PC-9 (cell line): ENCODE data around the gene STAT5B. TPM values are rescaled to one million over a fixed set of nuclear protein-coding genes. Genes with fewer than 3 reads are reported as not detected.

Source experiments
- BruUV-seq: library from RNA; stranded (reverse); fragments of 400-500 nt; replicated peaks from 2 replicates; lab custom pipeline; 2021; lab: Mats Ljungman, UMichigan
- CTCF ChIA-PET: fragments of 300-600 bp; sonication (Branson Sonifier 250); formaldehyde crosslinking; loops from one replicate; lab custom pipeline; 2022; ENCODE audit warnings: antibody characterized with exemption; lab: Charles Lee
- POLR2A ChIA-PET: fragments of 300-600 bp; sonication (Branson Sonifier 250); formaldehyde crosslinking; loops from one replicate; lab custom pipeline; 2022; ENCODE audit warnings: antibody characterized with exemption; ENCODE audit not compliant: unreplicated experiment; lab: Charles Lee
- DNase-seq, 2 experiments: peaks; one replicate each; pipeline versions ENCODE4 v3.0.0 to v3.0.0-alpha.2; 2015 to 2022; ENCODE audit warnings: mixed read lengths in 1 of 2
- H2AFZ ChIP-seq: fragments of 200-600 bp; sonication (generic); 2 replicates; pipeline ENCODE4 v1.8.1; 2017; ENCODE audit warnings: antibody characterized with exemption
- H3F3A ChIP-seq: fragments of 200-600 bp; sonication (generic); 2 replicates; pipeline ENCODE4 v1.8.1; 2017; ENCODE audit warnings: antibody characterized with exemption, mild to moderate bottlenecking, low read depth; ENCODE audit not compliant: insufficient read depth
- H3K27ac ChIP-seq: fragments of 200-600 bp; sonication (generic); 2 replicates; pipeline ENCODE4 v1.6.1; 2016; ENCODE audit warnings: mixed run types
- H3K27me3 ChIP-seq: fragments of 200-600 bp; sonication (generic); 2 replicates; pipeline ENCODE4 v1.6.1; 2016; ENCODE audit warnings: low read depth, mixed run types; ENCODE audit not compliant: insufficient read depth
- H3K36me3 ChIP-seq: fragments of 200-600 bp; sonication (generic); 2 replicates; pipeline ENCODE4 v1.6.1; 2016; ENCODE audit warnings: low read depth, mixed run types
- H3K4me1 ChIP-seq: fragments of 200-600 bp; sonication (generic); replicated peaks from 2 replicates; pipeline ENCODE4 v1.6.1; 2016; ENCODE audit warnings: mixed run types; ENCODE audit not compliant: insufficient read depth
- H3K4me2 ChIP-seq: fragments of 200-600 bp; sonication (generic); 2 replicates; pipeline ENCODE4 v1.6.1; 2017; ENCODE audit warnings: mixed run types
- H3K4me3 ChIP-seq: fragments of 200-600 bp; sonication (generic); 2 replicates; pipeline ENCODE4 v1.6.1; 2016; ENCODE audit warnings: mixed run types
- H3K79me2 ChIP-seq: fragments of 200-600 bp; sonication (generic); 2 replicates; pipeline ENCODE4 v1.6.1; 2017; ENCODE audit warnings: low read depth, mixed run types
- H3K9me2 ChIP-seq: fragments of 200-600 bp; sonication (generic); 2 replicates; pipeline ENCODE4 v1.8.1; 2017; ENCODE audit warnings: mild to moderate bottlenecking; ENCODE audit not compliant: insufficient read depth
- H3K9me3 ChIP-seq: fragments of 200-600 bp; sonication (generic); 2 replicates; pipeline ENCODE4 v1.8.1; 2016; ENCODE audit warnings: low read depth; ENCODE audit not compliant: insufficient read depth
- H4K20me1 ChIP-seq: fragments of 200-600 bp; sonication (generic); 2 replicates; pipeline ENCODE4 v1.8.1; 2017; ENCODE audit not compliant: insufficient read depth
- EZH2 ChIP-seq: fragments of 200-600 bp; sonication (generic); IDR thresholded peaks from 2 replicates; pipeline ENCODE4 v1.8.0; 2017; ENCODE audit warnings: antibody characterized with exemption, low read depth
- intact Hi-C: fragments of 100-400 bp; cut with micrococcal nuclease; formaldehyde crosslinking; loops from one replicate; pipeline ENCODE4 v1.10.0; 2022; ENCODE audit not compliant: unreplicated experiment
- total RNA-seq: library from RNA; stranded (reverse); gene quantifications from 2 replicates; pipeline ENCODE4 v1.2.3, GENCODE V29; 2021
- TF ChIP-seq, protein P1 (sequence below): fragments of 200-600 bp; sonication (generic); conservative IDR thresholded peaks from 2 replicates; pipeline ENCODE4 v1.6.1; 2017; ENCODE audit warnings: mixed run types, antibody characterized with exemption, mild to moderate bottlenecking, moderate library complexity

Gene STAT5B
- total RNA-seq, 1 experiment from 2014 or later = 19.5 TPM

DNA sequence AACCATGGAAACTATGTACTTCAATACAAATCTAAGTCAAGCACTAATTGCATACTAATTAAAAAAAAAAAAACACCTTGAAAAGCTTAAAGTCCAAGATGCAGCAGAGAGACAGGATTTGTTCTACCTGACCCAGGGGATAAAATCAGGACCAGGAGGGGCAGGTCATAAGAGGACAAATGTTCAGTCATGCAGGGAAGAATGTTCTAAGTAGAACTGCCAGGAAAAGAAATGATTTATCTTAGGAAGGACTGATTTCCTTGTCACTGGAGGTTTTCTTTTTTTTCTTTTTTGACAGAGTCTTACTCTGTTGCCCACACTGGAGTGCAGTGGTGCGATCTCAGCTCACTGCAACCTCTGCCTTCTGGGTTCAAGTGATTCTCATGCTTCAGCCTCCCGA is 72.8 kb downstream of the STAT5B start:
- ChIA-PET CTCF (no interaction called here), POLR2A (no interaction called here)
- H3K9me2 ChIP-seq = no peaks in the 10 kb centered on the region
- no peaks in the 10 kb centered on the region for H3K79me2 ChIP-seq
- H3K27me3 ChIP-seq = no peaks in the 10 kb centered on the region
- TF ChIP-seq, protein P1, sequence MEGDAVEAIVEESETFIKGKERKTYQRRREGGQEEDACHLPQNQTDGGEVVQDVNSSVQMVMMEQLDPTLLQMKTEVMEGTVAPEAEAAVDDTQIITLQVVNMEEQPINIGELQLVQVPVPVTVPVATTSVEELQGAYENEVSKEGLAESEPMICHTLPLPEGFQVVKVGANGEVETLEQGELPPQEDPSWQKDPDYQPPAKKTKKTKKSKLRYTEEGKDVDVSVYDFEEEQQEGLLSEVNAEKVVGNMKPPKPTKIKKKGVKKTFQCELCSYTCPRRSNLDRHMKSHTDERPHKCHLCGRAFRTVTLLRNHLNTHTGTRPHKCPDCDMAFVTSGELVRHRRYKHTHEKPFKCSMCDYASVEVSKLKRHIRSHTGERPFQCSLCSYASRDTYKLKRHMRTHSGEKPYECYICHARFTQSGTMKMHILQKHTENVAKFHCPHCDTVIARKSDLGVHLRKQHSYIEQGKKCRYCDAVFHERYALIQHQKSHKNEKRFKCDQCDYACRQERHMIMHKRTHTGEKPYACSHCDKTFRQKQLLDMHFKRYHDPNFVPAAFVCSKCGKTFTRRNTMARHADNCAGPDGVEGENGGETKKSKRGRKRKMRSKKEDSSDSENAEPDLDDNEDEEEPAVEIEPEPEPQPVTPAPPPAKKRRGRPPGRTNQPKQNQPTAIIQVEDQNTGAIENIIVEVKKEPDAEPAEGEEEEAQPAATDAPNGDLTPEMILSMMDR = no peak
- TF ChIP-seq EZH2 = no peak
- no peak for DNase-seq
- H4K20me1 ChIP-seq = no peaks in the 10 kb centered on the region
- no TSS peak for BruUV-seq
- H3K36me3 ChIP-seq = 0 out of 2 replicates have a peak, but pooled peaks cover 4% of the 10 kb centered on the region
- H3K4me1 ChIP-seq = peaks cover 7% of the 10 kb centered on the region
- no peak overlapping the region for H3K27ac ChIP-seq
- H3K9me3 ChIP-seq = no peaks in the 10 kb centered on the region
- H2AFZ ChIP-seq = no peak overlapping the region
- intact Hi-C loops = no loop called here
- H3K4me2 ChIP-seq = no peak overlapping the region
- no peak overlapping the region for H3K4me3 ChIP-seq
- H3F3A ChIP-seq = no peaks in the 10 kb centered on the region; the same call in 1 of the 2 replicates

DNA sequence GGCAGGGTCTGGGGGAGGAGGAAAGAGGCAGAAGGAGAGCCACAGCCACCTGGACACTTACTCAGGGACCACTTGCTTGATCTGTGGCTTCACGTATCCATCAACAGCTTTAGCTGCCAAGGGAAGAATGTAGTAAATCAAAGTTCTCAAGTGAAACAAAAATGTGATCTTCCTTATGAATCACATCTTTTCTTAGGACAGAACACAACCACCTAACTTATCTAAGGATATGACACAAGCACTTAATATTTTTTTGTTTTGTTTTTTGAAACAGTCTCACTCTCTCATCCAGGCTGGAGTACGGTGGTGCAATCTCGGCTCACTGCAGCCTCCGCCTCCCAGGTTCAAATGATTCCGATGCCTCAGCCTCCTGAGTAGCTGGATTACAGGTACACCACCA is 73.5 kb downstream of the STAT5B start:
- Histone ChIP-seq H3K79me2 (no peaks in the 10 kb centered on the region), H3K4me3 (no peak overlapping the region), H3K9me2 (no peaks in the 10 kb centered on the region), H3K27ac (no peak overlapping the region), H3K4me1 (peaks cover 7% of the 10 kb centered on the region), H3K27me3 (no peaks in the 10 kb centered on the region), H4K20me1 (no peaks in the 10 kb centered on the region), H3F3A (no peaks in the 10 kb centered on the region; the same call in 1 of the 2 replicates), H3K36me3 (0 out of 2 replicates have a peak, but pooled peaks cover 4% of the 10 kb centered on the region), H3K4me2 (no peak overlapping the region), H3K9me3 (no peaks in the 10 kb centered on the region), H2AFZ (no peak overlapping the region)
- ChIA-PET POLR2A (no interaction called here), CTCF (no interaction called here)
- TF ChIP-seq EZH2 = no peak
- TF ChIP-seq, protein P1 = no peak
- BruUV-seq = no TSS peak
- intact Hi-C loops = no loop called here
- no peak for DNase-seq

DNA sequence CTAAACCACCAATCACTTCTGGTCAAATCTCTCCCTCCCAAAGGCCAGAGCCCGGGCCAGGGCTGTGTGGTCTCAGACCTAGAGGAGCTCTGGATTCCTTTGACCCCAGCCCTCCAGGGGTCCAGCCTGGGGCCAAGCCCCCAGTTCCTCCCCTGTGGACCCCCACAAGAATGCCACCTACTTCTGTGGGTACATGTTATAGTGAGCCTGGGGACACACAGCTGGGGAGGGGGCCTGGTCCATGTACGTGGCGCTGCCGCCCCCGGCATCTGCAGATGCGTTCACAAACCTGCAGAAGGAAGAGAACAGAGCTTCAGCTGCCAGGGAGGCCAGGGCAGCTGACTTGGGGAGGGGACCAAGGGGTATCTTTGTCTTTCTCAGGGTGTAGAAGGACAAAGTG is 74.0 kb downstream of the STAT5B start:
- H3K4me3 ChIP-seq = no peak overlapping the region
- TF ChIP-seq, protein P1 = no peak
- TF ChIP-seq EZH2 = no peak
- no TSS peak for BruUV-seq
- ChIA-PET POLR2A (no interaction called here), CTCF (interaction anchor here (0.7 kb wide), 1 partner anchor 256 kb away, joined by 3 read pairs; no protein-coding TSS in a partner anchor)
- no peak overlapping the region for H3K4me2 ChIP-seq
- peaks cover 7% of the 10 kb centered on the region for H3K4me1 ChIP-seq
- no peaks in the 10 kb centered on the region; the same call in 1 of the 2 replicates for H3F3A ChIP-seq
- H3K27ac ChIP-seq = no peak overlapping the region
- H3K36me3 ChIP-seq = 0 out of 2 replicates have a peak, but pooled peaks cover 4% of the 10 kb centered on the region
- intact Hi-C loops = no loop called here
- H3K27me3 ChIP-seq = no peaks in the 10 kb centered on the region
- no peaks in the 10 kb centered on the region for H3K79me2 ChIP-seq
- H2AFZ ChIP-seq = no peak overlapping the region
- H4K20me1 ChIP-seq = no peaks in the 10 kb centered on the region
- no peaks in the 10 kb centered on the region for H3K9me2 ChIP-seq
- no peaks in the 10 kb centered on the region for H3K9me3 ChIP-seq
- DNase-seq = no peak
